Ovary (tissue), 3 donors: ENCODE data around the gene ADAMTS2.

Experiments
- POLR2A ChIP-seq: fragments of 450-650 bp; IDR thresholded peaks from one replicate; pipeline ENCODE4 v1.6.1; 2017; ENCODE audit warnings: antibody characterized with exemption, mild to moderate bottlenecking, moderate library complexity
- TF ChIP-seq, protein P1 (sequence below), 3 donors: fragments of 450-650 bp in 2 of 3; fragments of 200-600 bp in 1 of 3; IDR thresholded peaks; one replicate each; pipeline versions ENCODE4 v1.5.1 to v1.8.0; 2016 to 2022; ENCODE audit warnings: antibody characterized with exemption in 3 of 3, mild to moderate bottlenecking in 1 of 3
- donor health status: DM: no; HTN: no; CAD: no.

DNA sequence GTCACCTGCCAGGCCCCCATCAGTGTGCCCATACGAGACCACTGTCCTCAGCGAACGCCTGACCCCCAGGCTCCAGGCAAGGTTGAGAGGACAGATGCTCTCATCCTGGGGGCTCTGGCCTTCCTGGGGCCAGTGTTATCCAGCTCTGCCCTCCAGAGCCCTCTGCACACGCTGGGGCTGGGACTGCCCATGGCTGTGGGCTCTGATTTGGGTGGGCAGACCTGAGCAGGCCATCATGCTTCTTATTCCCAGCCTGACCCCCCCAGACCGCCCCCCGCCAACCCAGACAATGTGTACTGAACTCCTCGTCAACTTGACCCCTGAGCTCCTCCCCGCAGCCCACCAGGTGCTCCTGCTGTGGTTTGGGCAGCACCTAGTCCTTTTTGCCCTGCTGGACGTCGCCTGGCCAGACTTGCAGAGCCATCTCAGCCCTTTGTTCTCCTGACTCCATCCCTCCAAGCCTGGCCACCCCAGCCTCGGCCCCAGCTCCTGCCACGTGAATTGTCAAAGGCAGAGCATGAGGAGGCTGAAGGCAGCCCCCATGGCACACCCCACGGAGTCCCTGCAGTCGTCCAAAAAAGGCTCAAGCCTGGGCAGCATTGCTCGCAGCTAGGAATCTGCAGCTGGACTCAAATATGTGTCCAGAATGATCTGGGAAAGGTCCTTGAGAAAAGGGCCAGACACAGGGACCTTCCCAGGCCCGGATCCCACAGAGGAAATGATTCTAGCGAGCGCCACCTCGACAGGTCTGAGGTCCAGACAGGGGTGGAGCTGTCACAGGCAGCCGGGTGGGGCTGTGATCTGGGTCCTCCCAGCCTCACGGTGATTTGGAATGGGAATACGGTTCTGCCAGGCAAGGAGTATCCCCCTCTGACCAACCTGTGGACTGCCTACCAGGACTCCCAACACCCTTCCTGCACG is 87.0 kb downstream of the ADAMTS2 start:
- TF ChIP-seq, protein P1, sequence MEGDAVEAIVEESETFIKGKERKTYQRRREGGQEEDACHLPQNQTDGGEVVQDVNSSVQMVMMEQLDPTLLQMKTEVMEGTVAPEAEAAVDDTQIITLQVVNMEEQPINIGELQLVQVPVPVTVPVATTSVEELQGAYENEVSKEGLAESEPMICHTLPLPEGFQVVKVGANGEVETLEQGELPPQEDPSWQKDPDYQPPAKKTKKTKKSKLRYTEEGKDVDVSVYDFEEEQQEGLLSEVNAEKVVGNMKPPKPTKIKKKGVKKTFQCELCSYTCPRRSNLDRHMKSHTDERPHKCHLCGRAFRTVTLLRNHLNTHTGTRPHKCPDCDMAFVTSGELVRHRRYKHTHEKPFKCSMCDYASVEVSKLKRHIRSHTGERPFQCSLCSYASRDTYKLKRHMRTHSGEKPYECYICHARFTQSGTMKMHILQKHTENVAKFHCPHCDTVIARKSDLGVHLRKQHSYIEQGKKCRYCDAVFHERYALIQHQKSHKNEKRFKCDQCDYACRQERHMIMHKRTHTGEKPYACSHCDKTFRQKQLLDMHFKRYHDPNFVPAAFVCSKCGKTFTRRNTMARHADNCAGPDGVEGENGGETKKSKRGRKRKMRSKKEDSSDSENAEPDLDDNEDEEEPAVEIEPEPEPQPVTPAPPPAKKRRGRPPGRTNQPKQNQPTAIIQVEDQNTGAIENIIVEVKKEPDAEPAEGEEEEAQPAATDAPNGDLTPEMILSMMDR (IDR thresholded peaks at IDR 0.05): no peak
- TF ChIP-seq POLR2A: no peak
